SIG-M5 treated with dmso at 0.1 percent for 504 hours (cell line): ENCODE results near the gene CDH15.
"Not testable (repeated sequence)": the region's sequence is repeated elsewhere in the genome, so short reads cannot be mapped to it uniquely, and the experiment has no call there.

Experiments
- DNase-seq: peaks from one replicate; lab custom pipeline; 2025; ENCODE audit not compliant: unreplicated experiment; lab: John Stamatoyannopoulos, UW

Gene CDH15

GRCh38 chr16:89187032-89187769, 15.7 kb downstream of the CDH15 start:
- peak; percentile 17 for DNase-seq

- peak; percentile 38 for DNase-seq
Observed at GRCh38 chr16:89187770-89188392, 16.3 kb downstream of the CDH15 start.

GRCh38 chr16:89188471-89189357, 17.2 kb downstream of the CDH15 start:
- not testable (repeated sequence) for DNase-seq

GRCh38 chr16:89189358-89190025, 17.9 kb downstream of the CDH15 start:
- no peak for DNase-seq

GRCh38 chr16:89190150-89190958, 18.8 kb downstream of the CDH15 start:
- DNase-seq = no peak

- no peak for DNase-seq
Observed at GRCh38 chr16:89191033-89191900, 19.7 kb downstream of the CDH15 start.

GRCh38 chr16:89191901-89192185, 20.3 kb downstream of the CDH15 start:
- no peak for DNase-seq

- DNase-seq = peak; percentile 70
Observed at GRCh38 chr16:89192186-89192955, 20.8 kb downstream of the CDH15 start.

- peak; percentile 84 for DNase-seq
Observed at GRCh38 chr16:89192956-89193575, 21.5 kb downstream of the CDH15 start.

GRCh38 chr16:89193576-89194293, 22.2 kb downstream of the CDH15 start:
- DNase-seq = no peak

GRCh38 chr16:89194340-89195311, 23.1 kb downstream of the CDH15 start:
- DNase-seq = no peak

- DNase-seq = no peak
Observed at GRCh38 chr16:89195521-89196171, 24.1 kb downstream of the CDH15 start.

- DNase-seq = no peak
Observed at GRCh38 chr16:89197033-89197632, 25.6 kb downstream of the CDH15 start.

GRCh38 chr16:89197633-89198416, 26.3 kb downstream of the CDH15 start:
- no peak for DNase-seq
